Measurements from ENCODE around the gene LAMB1.

Gene LAMB1

DNA sequence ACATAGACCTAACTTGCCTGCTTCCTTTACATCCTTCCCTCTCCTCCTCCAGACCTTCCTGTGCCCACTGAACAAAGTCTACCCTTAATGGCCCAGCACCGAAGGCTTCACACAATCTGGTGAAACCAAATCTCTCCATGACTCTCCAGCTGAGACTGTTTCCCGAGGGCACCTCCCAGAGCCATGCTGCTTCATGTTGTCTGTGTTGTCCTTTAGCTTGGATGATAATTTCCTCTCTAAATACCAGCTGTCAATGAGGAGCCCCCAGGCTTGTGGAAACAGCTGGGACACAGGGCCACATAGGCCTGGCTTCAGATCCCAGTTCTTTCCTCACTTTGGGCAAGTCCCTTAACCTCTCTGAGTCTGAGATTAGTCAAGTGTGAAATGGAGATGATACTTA, 57.6 kb downstream of the LAMB1 start:
- Histone ChIP-seq H3K9ac (ENCODE audit: low read length in 2 of 2) (no peak overlapping the region), H3K4me3 (ENCODE audit: low read length in 2 of 2) (no peak overlapping the region), H3K27me3 (ENCODE audit: control insufficient read depth in 1 of 2, insufficient read depth in 2 of 2, low read length in 2 of 2) (no peaks in the 10 kb centered on the region), H3K27ac (ENCODE audit: low read length) (peak overlapping the region; percentile 2), H3K4me1 (ENCODE audit: control insufficient read depth, insufficient read depth, low read length) (peaks cover 20% of the 10 kb centered on the region), H3K36me3 (ENCODE audit: control insufficient read depth in 2 of 2, insufficient read depth in 2 of 2, low read length in 2 of 2) (peaks cover 20 to 27% of the 10 kb centered on the region in 2 donors), H3K9me3 (ENCODE audit: control insufficient read depth in 2 of 2, low read length in 2 of 2) (no peaks in the 10 kb centered on the region)

DNA sequence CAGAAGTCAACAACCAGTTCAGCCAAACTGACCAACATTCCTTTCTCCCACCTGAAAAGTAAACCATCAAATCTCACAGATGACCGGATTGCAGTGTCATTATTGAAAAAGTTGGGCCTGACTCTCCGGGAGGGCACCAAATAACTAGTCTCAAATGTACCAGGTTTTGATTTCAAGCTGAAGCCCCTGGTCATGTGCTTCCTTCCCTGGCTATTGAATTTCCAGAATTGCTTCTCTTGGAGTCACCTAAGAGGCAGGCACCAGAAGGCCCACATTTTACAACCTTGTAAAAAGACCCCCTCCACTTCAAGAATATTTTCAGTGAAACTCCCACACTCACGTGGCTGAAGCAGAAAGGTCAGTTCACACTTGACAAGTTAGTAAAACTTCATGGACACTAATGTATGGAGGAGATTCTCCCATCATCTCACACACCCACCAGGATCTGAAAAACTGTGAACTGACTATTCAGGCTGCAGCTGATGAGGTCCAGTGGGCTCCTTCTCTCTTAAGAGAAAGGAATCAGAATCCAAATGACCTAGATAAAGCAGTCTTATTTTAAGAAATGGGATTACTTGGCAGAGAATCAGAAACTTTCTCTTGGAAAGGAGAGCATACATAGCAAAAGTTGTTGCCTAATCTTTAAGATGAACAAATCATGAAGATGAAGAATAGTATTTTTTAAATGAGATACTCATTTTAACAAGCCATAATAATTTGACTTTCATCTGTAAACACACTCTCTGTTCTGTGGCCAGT, 58.4 kb downstream of the LAMB1 start:
- Histone ChIP-seq H3K27me3 (ENCODE audit: control insufficient read depth in 1 of 2, insufficient read depth in 2 of 2, low read length in 2 of 2) (no peaks in the 10 kb centered on the region), H3K4me3 (ENCODE audit: low read length in 2 of 2) (no peak overlapping the region), H3K9ac (ENCODE audit: low read length in 2 of 2) (no peak overlapping the region), H3K36me3 (ENCODE audit: control insufficient read depth in 2 of 2, insufficient read depth in 2 of 2, low read length in 2 of 2) (peaks cover 19 to 29% of the 10 kb centered on the region in 2 donors), H3K27ac (ENCODE audit: low read length) (no peak overlapping the region), H3K9me3 (ENCODE audit: control insufficient read depth in 2 of 2, low read length in 2 of 2) (no peaks in the 10 kb centered on the region), H3K4me1 (ENCODE audit: control insufficient read depth, insufficient read depth, low read length) (peaks cover 27% of the 10 kb centered on the region)

DNA sequence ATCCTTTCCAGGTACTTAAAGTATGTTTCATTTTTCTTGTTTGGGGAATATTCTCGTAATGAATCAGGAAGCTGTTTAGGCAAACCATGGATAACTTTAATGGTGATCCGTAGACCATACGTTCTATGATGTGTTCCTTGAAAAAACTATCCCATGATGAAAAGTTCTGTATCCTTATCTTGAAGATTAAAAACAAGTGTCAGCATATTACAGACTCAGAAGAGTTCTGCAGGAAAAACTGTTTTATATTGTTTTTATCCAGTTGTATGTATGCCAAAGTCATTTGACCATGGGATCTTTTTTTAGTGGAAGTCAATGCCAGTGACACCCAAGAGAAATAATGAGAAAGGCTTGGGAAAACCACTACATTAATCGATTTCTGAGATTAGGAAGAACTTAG, 59.9 kb downstream of the LAMB1 start:
- no peak overlapping the region for H3K9ac ChIP-seq (ENCODE audit: low read length in 2 of 2)
- no peaks in the 10 kb centered on the region for H3K9me3 ChIP-seq (ENCODE audit: control insufficient read depth in 2 of 2, low read length in 2 of 2)
- H3K36me3 ChIP-seq (ENCODE audit: control insufficient read depth in 2 of 2, insufficient read depth in 2 of 2, low read length in 2 of 2), result peaks cover 12 to 29% of the 10 kb centered on the region in 2 donors
- H3K4me1 ChIP-seq (ENCODE audit: control insufficient read depth, insufficient read depth, low read length), result peaks cover 39% of the 10 kb centered on the region
- no peak overlapping the region for H3K27ac ChIP-seq (ENCODE audit: low read length)
- no peaks in the 10 kb centered on the region for H3K27me3 ChIP-seq (ENCODE audit: control insufficient read depth in 1 of 2, insufficient read depth in 2 of 2, low read length in 2 of 2)
- H3K4me3 ChIP-seq (ENCODE audit: low read length in 2 of 2), result no peak overlapping the region

DNA sequence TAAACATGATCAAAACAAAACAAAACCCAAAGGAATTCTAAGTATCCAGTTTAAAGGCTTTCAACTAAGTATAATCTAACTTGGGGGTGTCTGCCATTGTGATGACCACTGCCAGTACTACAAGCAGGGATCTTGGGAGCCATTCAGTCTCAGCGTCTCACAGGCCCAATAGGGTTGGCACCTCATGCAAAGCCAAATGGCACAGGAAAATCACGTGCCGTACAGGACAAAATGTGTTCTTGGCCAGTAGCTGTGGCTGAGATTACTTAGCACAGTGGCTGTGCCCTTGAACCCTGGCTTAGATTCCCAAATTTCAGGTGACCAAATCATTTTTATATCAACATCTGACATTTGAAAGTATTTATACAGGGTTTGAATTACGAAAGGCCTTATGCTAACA, 62.0 kb downstream of the LAMB1 start:
- no peak overlapping the region for H3K9ac ChIP-seq (ENCODE audit: low read length in 2 of 2)
- H3K4me3 ChIP-seq (ENCODE audit: low read length in 2 of 2), result no peak overlapping the region
- H3K27ac ChIP-seq (ENCODE audit: low read length), result no peak overlapping the region
- H3K36me3 ChIP-seq (ENCODE audit: control insufficient read depth in 2 of 2, insufficient read depth in 2 of 2, low read length in 2 of 2), result peaks cover 12 to 21% of the 10 kb centered on the region in 2 donors
- H3K9me3 ChIP-seq (ENCODE audit: control insufficient read depth in 2 of 2, low read length in 2 of 2), result no peaks in the 10 kb centered on the region
- no peaks in the 10 kb centered on the region for H3K27me3 ChIP-seq (ENCODE audit: control insufficient read depth in 1 of 2, insufficient read depth in 2 of 2, low read length in 2 of 2)
- H3K4me1 ChIP-seq (ENCODE audit: control insufficient read depth, insufficient read depth, low read length), result peaks cover 40% of the 10 kb centered on the region

DNA sequence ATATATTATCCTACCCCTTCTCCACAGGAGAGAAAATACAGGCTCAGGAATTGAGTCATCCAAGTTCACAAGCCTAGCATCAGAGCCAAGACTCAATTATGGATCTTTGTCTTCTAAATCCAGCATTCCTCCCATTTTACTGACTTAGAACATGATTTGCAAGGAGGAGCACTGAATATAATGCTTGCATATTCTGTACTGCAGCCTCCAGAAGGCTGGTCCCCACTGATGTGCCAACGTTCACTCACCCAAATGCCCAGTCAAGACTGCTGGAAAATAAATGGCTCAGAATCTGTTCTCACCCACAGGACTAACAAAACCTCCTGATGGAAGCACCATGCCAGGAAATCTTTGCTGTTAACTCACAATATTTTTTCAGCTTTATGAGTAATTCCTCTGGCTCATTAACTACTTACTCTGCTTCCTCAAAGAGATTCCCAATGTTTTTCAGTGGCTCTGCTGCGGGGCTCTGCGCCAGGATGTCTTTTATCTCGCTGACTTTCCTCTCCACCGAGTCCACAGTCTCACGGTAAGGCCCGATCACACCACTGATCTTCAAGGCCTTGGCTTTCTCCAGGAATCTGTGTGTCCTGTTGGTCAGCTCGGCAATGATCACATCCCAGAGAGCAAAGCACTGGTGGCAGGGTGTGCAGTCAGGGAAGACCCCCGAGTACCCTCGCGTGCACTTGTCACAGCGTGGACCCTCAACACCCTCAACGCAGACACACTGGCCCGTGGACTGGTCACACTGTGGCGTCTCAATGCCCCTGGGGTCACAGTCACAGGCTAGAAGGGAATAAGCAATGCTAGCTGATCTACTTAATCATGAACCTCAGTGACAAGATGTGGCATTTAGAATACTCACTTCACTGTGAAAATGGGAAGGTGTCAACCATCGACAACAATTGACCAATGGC, 63.1 kb downstream of the LAMB1 start:
- H3K36me3 ChIP-seq (ENCODE audit: control insufficient read depth in 2 of 2, insufficient read depth in 2 of 2, low read length in 2 of 2), result peaks cover 15 to 24% of the 10 kb centered on the region in 2 donors
- no peaks in the 10 kb centered on the region for H3K9me3 ChIP-seq (ENCODE audit: control insufficient read depth in 2 of 2, low read length in 2 of 2)
- H3K4me1 ChIP-seq (ENCODE audit: control insufficient read depth, insufficient read depth, low read length), result peaks cover 36% of the 10 kb centered on the region
- H3K4me3 ChIP-seq (ENCODE audit: low read length in 2 of 2), result no peak overlapping the region
- peak overlapping the region; percentile 80 for H3K27ac ChIP-seq (ENCODE audit: low read length)
- peak overlapping the region in 1 of 2 donors; percentile 45 for H3K9ac ChIP-seq (ENCODE audit: low read length in 2 of 2)
- H3K27me3 ChIP-seq (ENCODE audit: control insufficient read depth in 1 of 2, insufficient read depth in 2 of 2, low read length in 2 of 2), result no peaks in the 10 kb centered on the region

DNA sequence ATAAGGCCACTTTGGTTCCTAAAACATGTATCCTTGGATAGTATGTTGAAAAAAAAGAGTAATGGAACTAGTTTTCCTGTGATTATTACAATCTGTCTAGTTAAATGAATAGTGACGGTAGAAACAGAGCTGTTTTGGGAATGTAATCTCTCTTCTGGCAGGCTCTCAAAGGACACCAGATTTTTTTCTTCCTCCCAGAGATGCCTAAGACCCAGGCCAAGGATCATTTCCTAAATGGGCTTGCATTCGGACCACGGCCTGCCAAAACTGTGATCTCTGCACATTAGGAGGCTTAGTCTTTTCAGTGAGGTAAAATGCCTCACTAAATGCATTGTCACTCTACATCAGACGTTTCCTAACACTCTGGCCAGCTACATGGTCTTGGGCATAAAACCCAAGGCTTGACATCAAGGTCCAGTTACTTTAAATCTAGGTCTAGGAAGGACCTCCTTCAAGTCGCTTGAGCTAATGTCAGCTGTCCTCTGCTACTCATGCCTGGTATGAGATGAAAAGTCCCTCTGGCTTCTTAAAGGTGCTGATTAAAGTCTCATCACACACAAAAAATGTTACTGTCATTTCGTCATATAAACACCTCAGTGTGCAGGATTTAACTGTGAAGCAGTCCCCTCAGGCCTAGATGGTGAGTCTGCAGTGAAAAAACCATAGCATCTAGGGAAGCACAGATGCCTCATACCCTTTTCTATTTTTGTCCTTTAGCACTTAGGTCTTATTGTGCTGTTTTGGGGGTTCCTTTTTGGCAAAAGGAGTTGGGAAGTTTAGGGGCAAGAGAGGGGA, 64.3 kb downstream of the LAMB1 start:
- Histone ChIP-seq H3K4me3 (ENCODE audit: low read length in 2 of 2) (peak overlapping the region in 1 of 2 donors; percentile 6), H3K27me3 (ENCODE audit: control insufficient read depth in 1 of 2, insufficient read depth in 2 of 2, low read length in 2 of 2) (no peaks in the 10 kb centered on the region), H3K36me3 (ENCODE audit: control insufficient read depth in 2 of 2, insufficient read depth in 2 of 2, low read length in 2 of 2) (peaks cover 9 to 16% of the 10 kb centered on the region in 2 donors), H3K9me3 (ENCODE audit: control insufficient read depth in 2 of 2, low read length in 2 of 2) (no peaks in the 10 kb centered on the region), H3K27ac (ENCODE audit: low read length) (peak overlapping the region; percentile 80), H3K9ac (ENCODE audit: low read length in 2 of 2) (peak overlapping the region in 1 of 2 donors; percentile 7), H3K4me1 (ENCODE audit: control insufficient read depth, insufficient read depth, low read length) (peaks cover 33% of the 10 kb centered on the region)

DNA sequence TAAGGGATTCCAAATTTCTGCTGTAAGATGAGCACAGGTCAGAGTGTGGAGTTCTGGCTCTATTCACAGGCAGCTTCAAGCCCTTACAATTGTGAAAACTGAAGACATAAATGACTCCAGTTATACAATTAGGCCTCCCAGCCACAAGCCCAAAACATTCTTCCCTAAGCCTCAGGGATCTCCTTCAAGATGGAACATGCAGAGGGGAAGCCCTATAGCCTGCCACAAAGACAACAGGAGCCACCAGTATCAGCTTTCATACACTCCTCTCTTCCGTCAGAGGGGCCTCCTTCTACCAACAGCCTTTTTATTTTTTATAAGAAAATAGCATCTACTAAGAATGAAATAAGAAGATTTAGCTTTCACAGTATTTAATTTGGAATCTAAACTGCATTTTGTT, 65.4 kb downstream of the LAMB1 start:
- Histone ChIP-seq H3K27ac (ENCODE audit: low read length) (peak overlapping the region; percentile 80), H3K9me3 (ENCODE audit: control insufficient read depth in 2 of 2, low read length in 2 of 2) (no peaks in the 10 kb centered on the region), H3K4me3 (ENCODE audit: low read length in 2 of 2) (no peak overlapping the region), H3K4me1 (ENCODE audit: control insufficient read depth, insufficient read depth, low read length) (peaks cover 44% of the 10 kb centered on the region), H3K9ac (ENCODE audit: low read length in 2 of 2) (peak overlapping the region in 1 of 2 donors; percentile 44), H3K36me3 (ENCODE audit: control insufficient read depth in 2 of 2, insufficient read depth in 2 of 2, low read length in 2 of 2) (peaks cover 7 to 13% of the 10 kb centered on the region in 2 donors), H3K27me3 (ENCODE audit: control insufficient read depth in 1 of 2, insufficient read depth in 2 of 2, low read length in 2 of 2) (no peaks in the 10 kb centered on the region)

DNA sequence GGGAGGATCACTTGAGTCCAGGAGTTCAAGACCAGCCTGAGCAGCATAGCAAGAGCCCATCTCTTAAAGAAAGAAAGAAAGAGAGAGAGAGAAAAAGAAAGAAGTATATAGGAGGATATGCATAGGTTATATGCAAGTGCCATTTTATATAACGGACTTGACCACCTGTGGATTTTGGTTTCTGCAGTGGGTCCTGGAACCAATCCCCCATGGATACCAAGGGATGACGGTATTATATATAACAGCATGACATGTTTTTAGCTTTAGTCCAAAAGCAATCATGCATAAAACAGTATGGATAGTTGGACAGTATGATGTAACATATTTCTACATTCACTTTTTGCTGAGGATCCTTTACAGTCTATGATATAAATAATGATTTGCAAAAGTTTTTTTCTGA, 66.6 kb downstream of the LAMB1 start:
- Histone ChIP-seq H3K27me3 (ENCODE audit: control insufficient read depth in 1 of 2, insufficient read depth in 2 of 2, low read length in 2 of 2) (no peaks in the 10 kb centered on the region), H3K4me1 (ENCODE audit: control insufficient read depth, insufficient read depth, low read length) (peaks cover 57% of the 10 kb centered on the region), H3K36me3 (ENCODE audit: control insufficient read depth in 2 of 2, insufficient read depth in 2 of 2, low read length in 2 of 2) (peaks cover 3 to 8% of the 10 kb centered on the region in 2 donors), H3K9ac (ENCODE audit: low read length in 2 of 2) (no peak overlapping the region), H3K27ac (ENCODE audit: low read length) (peak overlapping the region; percentile 26), H3K4me3 (ENCODE audit: low read length in 2 of 2) (no peak overlapping the region), H3K9me3 (ENCODE audit: control insufficient read depth in 2 of 2, low read length in 2 of 2) (no peaks in the 10 kb centered on the region)

DNA sequence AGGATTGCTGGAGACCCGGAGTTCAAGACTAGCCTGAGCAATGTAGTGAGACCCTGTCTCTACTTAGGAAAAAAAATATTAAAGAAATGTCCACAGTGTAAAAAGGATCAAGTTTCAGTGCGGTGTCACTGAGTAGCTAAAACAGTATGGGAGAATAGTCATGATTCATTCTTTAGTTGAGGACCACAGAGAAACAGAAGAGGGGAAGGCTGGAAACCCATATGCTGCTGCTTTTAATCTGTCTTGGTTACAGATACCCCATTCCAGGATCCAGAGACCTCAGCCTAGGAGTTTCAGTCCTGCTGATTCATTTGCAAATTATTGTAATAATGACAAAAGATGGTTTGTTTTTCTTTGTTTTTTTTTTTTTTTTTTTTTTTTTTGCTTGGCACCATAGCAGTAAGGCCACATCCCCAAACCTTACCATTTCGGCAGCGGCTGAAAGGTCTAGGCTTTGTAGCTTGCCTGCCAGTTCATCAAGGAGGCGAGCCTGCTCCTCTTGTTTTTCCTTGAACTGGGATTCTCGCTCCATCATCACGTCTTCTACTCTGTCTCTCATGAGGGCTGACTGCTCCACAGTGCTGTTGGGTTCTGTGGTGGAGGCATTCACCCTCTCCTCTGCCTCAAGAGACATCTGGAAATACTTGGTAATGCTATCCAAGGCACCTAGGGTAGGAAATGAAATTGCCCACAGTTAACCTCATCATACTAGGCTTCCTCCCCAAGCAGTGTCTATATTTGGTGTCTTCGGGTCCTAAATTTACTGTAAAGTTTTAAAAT, 67.8 kb downstream of the LAMB1 start:
- peaks cover 7 to 8% of the 10 kb centered on the region in 2 donors for H3K36me3 ChIP-seq (ENCODE audit: control insufficient read depth in 2 of 2, insufficient read depth in 2 of 2, low read length in 2 of 2)
- H3K27me3 ChIP-seq (ENCODE audit: control insufficient read depth in 1 of 2, insufficient read depth in 2 of 2, low read length in 2 of 2), result no peaks in the 10 kb centered on the region
- H3K9me3 ChIP-seq (ENCODE audit: control insufficient read depth in 2 of 2, low read length in 2 of 2), result no peaks in the 10 kb centered on the region
- no peak overlapping the region for H3K9ac ChIP-seq (ENCODE audit: low read length in 2 of 2)
- peaks cover 54% of the 10 kb centered on the region for H3K4me1 ChIP-seq (ENCODE audit: control insufficient read depth, insufficient read depth, low read length)
- H3K27ac ChIP-seq (ENCODE audit: low read length), result peak overlapping the region; percentile 77
- no peak overlapping the region for H3K4me3 ChIP-seq (ENCODE audit: low read length in 2 of 2)
